SK-N-SH treated with all-trans-retinoic acid at 6 μM for 48 hours (cell line): Measurements from ENCODE around the gene COL19A1.

Experiments
- ARNTL ChIP-seq: fragments of 450-650 bp; formaldehyde crosslinking; IDR thresholded peaks from 2 replicates; pipeline ENCODE4 v1.5.0; 2020; ENCODE audit warnings: low read depth, mild to moderate bottlenecking, moderate library complexity, borderline replicate concordance
- BACH2 ChIP-seq: fragments of 250-450 bp; sonication (Bioruptor Pico); IDR thresholded peaks from 2 replicates; pipeline ENCODE4 v1.9.0; 2021; ENCODE audit warnings: mild to moderate bottlenecking, borderline replicate concordance
- ESRRG ChIP-seq: fragments of 250-450 bp; sonication (Bioruptor Pico); IDR thresholded peaks from 2 replicates; pipeline ENCODE4 v1.6.1; 2021; ENCODE audit warnings: mild to moderate bottlenecking
- GLIS3 ChIP-seq: fragments of 250-450 bp; sonication (Bioruptor Pico); IDR thresholded peaks from 2 replicates; pipeline ENCODE4 v1.5.0; 2020; ENCODE audit warnings: mild to moderate bottlenecking, moderate library complexity
- PPARA ChIP-seq: fragments of 250-450 bp; sonication (Bioruptor Pico); IDR thresholded peaks from 2 replicates; pipeline ENCODE4 v1.5.0; 2020; ENCODE audit warnings: mild to moderate bottlenecking, borderline replicate concordance
- RARB ChIP-seq: fragments of 250-450 bp; sonication (Bioruptor Pico); IDR thresholded peaks from 2 replicates; pipeline ENCODE4 v1.8.0; 2021; ENCODE audit warnings: mild to moderate bottlenecking, moderate library complexity
- TOX ChIP-seq: fragments of 250-450 bp; sonication (Bioruptor Pico); IDR thresholded peaks from 2 replicates; pipeline ENCODE4 v1.8.0; 2021; ENCODE audit warnings: mild to moderate bottlenecking, moderate library complexity, borderline replicate concordance
- ZFP3 ChIP-seq: fragments of 250-450 bp; sonication (Bioruptor Pico); IDR thresholded peaks from 2 replicates; pipeline ENCODE4 v1.5.0; 2020; ENCODE audit warnings: mild to moderate bottlenecking, moderate library complexity
- ZNF70 ChIP-seq: fragments of 450-650 bp; formaldehyde crosslinking; IDR thresholded peaks from 2 replicates; pipeline ENCODE4 v1.5.0; 2020; ENCODE audit warnings: mild to moderate bottlenecking, moderate library complexity
- TF ChIP-seq, protein P1 (sequence below): fragments of 250-450 bp; sonication (Bioruptor Pico); IDR thresholded peaks from 2 replicates; pipeline ENCODE4 v1.8.0; 2020; ENCODE audit warnings: mild to moderate bottlenecking, moderate library complexity, borderline replicate concordance
- TF ChIP-seq, protein P2 (sequence below): fragments of 250-450 bp; sonication (Bioruptor Pico); IDR thresholded peaks from 2 replicates; pipeline ENCODE4 v1.5.1; 2020; ENCODE audit warnings: low read depth, mild to moderate bottlenecking, moderate library complexity
- TF ChIP-seq, protein P3 (sequence below): fragments of 250-450 bp; sonication (Bioruptor Pico); IDR thresholded peaks from 2 replicates; pipeline ENCODE4 v1.8.0; 2021; ENCODE audit warnings: low read depth, mild to moderate bottlenecking, moderate library complexity, borderline replicate concordance

DNA sequence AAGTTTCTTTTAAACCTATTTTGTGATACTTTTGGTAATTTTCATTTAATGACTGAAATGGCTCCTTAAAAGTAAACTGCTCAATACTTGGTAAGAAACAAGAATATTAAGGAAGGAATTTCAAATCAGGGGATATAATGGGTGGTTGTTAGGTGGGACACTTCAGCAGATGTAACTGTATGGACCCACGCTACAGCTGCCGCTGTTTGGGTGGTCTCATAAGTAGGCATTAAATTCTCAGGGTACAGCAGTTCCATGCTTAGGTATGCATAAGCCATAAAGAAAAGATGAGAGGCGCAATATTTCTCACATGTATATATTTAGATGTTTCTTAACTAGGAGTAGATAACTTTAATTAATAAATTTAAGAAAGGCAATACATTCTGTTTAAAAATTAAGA, 35.0 kb downstream of the COL19A1 start:
- TF ChIP-seq ESRRG (no peak), ARNTL (CRISPR knock-in tag) (no peak), ZFP3 (CRISPR knock-in tag) (no peak), PPARA (CRISPR knock-in tag) (no peak), BACH2 (CRISPR knock-in tag) (no peak), TOX (CRISPR knock-in tag) (no peak), ZNF70 (no peak), RARB (CRISPR knock-in tag) (no peak), GLIS3 (CRISPR knock-in tag) (no peak)
- TF ChIP-seq, protein P1, sequence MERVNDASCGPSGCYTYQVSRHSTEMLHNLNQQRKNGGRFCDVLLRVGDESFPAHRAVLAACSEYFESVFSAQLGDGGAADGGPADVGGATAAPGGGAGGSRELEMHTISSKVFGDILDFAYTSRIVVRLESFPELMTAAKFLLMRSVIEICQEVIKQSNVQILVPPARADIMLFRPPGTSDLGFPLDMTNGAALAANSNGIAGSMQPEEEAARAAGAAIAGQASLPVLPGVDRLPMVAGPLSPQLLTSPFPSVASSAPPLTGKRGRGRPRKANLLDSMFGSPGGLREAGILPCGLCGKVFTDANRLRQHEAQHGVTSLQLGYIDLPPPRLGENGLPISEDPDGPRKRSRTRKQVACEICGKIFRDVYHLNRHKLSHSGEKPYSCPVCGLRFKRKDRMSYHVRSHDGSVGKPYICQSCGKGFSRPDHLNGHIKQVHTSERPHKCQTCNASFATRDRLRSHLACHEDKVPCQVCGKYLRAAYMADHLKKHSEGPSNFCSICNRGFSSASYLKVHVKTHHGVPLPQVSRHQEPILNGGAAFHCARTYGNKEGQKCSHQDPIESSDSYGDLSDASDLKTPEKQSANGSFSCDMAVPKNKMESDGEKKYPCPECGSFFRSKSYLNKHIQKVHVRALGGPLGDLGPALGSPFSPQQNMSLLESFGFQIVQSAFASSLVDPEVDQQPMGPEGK (CRISPR knock-in tag) = no peak
- TF ChIP-seq, protein P2, sequence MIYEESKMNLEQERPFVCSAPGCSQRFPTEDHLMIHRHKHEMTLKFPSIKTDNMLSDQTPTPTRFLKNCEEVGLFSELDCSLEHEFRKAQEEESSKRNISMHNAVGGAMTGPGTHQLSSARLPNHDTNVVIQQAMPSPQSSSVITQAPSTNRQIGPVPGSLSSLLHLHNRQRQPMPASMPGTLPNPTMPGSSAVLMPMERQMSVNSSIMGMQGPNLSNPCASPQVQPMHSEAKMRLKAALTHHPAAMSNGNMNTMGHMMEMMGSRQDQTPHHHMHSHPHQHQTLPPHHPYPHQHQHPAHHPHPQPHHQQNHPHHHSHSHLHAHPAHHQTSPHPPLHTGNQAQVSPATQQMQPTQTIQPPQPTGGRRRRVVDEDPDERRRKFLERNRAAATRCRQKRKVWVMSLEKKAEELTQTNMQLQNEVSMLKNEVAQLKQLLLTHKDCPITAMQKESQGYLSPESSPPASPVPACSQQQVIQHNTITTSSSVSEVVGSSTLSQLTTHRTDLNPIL = no peak
- TF ChIP-seq, protein P3, sequence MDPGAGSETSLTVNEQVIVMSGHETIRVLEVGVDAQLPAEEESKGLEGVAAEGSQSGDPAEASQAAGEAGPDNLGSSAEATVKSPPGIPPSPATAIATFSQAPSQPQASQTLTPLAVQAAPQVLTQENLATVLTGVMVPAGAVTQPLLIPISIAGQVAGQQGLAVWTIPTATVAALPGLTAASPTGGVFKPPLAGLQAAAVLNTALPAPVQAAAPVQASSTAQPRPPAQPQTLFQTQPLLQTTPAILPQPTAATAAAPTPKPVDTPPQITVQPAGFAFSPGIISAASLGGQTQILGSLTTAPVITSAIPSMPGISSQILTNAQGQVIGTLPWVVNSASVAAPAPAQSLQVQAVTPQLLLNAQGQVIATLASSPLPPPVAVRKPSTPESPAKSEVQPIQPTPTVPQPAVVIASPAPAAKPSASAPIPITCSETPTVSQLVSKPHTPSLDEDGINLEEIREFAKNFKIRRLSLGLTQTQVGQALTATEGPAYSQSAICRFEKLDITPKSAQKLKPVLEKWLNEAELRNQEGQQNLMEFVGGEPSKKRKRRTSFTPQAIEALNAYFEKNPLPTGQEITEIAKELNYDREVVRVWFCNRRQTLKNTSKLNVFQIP (CRISPR knock-in tag) = no peak
